Stimulated activated naive CD8-positive, alpha-beta T cell treated with anti-CD3 and anti-CD28 coated beads, Interleukin-15, amount 100 ng/mL, for 72 hours (primary cell): Measurements from ENCODE around the gene CDK17.
"Not testable (repeated sequence)": the region's sequence is repeated elsewhere in the genome, so short reads cannot be mapped to it uniquely, and the experiment has no call there.

ENCODE experiments used
- ATAC-seq: fragments of 150-1000 bp; cut with Tn5 transposase; 2 replicates; pipeline ENCODE4 v1.10.0; 2021; ENCODE audit warnings: mild to moderate bottlenecking, moderate library complexity
- DNase-seq, 2 donors: peaks; one replicate each; pipeline ENCODE4 v3.0.0; 2021 to 2022
- H3K27ac Mint-ChIP-seq, 2 donors: one replicate each; pipeline ENCODE4 v1.8.0; 2022; ENCODE audit warnings: mild to moderate bottlenecking in 2 of 2, mixed read lengths in 2 of 2, moderate library complexity in 2 of 2
- H3K27me3 Mint-ChIP-seq: one replicate; pipeline ENCODE4 v1.8.0; 2022; ENCODE audit warnings: mixed read lengths
- H3K4me1 Mint-ChIP-seq: one replicate; pipeline ENCODE4 v1.8.0; 2022; ENCODE audit warnings: mild to moderate bottlenecking, mixed read lengths
- H3K4me3 Mint-ChIP-seq, 2 donors: one replicate each; pipeline ENCODE4 v1.8.0; 2022; ENCODE audit warnings: mild to moderate bottlenecking in 2 of 2, mixed read lengths in 2 of 2, moderate library complexity in 1 of 2
- H3K9me3 Mint-ChIP-seq, 2 donors: one replicate each; pipeline ENCODE4 v1.8.0; 2022; ENCODE audit warnings: mixed read lengths in 2 of 2

CDK17 gene

GRCh38 chr12:96356831-96357230 lies 43.4 kb downstream of the CDK17 start:
- ATAC-seq (no peak), DNase-seq (no peak)
- Mint-ChIP-seq H3K27me3 (no peaks in the 10 kb centered on the region), H3K27ac (no peak overlapping the region), H3K4me1 (peaks cover 57% of the 10 kb centered on the region), H3K9me3 (no peaks in the 10 kb centered on the region), H3K4me3 (no peak overlapping the region)

DNA sequence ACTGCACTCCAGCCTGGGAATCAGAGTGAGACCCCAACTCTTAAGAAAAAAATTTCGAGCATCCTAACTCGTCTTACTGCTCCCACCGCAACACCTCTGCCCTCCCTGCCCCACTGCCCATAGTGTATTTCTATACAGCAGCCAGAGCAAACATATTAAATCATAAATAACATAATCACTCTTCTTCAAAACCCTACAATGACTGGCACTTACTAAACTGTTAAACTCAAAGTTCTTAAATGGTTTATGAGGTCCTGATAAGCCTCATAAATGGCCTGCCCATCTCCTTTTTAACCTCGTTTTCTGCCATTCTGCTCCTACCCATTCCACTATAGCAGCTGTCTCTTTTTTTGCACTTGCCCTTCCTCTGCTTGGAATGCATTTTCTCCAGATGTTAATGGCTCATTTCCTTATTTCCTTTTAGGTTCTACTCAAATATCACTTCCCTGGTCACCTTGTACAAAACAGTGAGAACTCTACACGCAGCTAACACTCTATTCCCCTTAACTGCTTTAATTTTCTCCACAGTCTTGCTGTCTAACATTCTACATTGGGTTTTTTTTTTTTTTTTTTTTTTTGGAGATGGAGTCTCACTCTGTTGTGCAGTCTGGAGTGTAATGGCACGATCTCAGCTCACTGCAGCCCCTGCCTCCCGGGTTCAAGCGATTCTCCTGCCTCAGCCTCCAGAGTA lies 45.2 kb downstream of the CDK17 start:
- no peaks in the 10 kb centered on the region for H3K27me3 Mint-ChIP-seq
- H3K9me3 Mint-ChIP-seq, result no peaks in the 10 kb centered on the region
- ATAC-seq (no peak), DNase-seq (no peak)
- H3K4me3 Mint-ChIP-seq, result no peak overlapping the region
- H3K27ac Mint-ChIP-seq, result no peak overlapping the region
- H3K4me1 Mint-ChIP-seq, result peaks cover 58% of the 10 kb centered on the region

DNA sequence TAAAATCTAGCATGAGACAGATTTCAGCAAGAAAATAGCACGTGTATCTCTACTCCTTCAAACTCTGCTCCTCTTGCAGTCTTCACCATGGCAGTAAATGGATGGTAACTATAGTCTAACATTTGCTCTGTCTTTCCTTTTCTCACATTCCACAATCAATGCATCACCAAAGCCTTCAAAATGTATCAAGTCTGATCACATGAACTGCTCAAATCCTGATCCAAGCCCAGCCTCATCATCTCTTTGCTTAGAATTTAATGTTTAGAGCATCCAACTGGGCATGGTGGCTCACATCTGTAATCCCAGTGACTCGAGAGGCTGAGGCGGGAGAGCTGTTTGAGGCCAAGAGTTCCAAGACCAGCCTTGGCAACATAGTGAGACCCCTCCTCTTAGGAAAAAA lies 45.9 kb downstream of the CDK17 start:
- Mint-ChIP-seq H3K9me3 (no peaks in the 10 kb centered on the region), H3K4me1 (peaks cover 55% of the 10 kb centered on the region), H3K27ac (no peak overlapping the region), H3K27me3 (no peaks in the 10 kb centered on the region), H3K4me3 (no peak overlapping the region)
- no peak for DNase-seq
- ATAC-seq, result no peak

DNA sequence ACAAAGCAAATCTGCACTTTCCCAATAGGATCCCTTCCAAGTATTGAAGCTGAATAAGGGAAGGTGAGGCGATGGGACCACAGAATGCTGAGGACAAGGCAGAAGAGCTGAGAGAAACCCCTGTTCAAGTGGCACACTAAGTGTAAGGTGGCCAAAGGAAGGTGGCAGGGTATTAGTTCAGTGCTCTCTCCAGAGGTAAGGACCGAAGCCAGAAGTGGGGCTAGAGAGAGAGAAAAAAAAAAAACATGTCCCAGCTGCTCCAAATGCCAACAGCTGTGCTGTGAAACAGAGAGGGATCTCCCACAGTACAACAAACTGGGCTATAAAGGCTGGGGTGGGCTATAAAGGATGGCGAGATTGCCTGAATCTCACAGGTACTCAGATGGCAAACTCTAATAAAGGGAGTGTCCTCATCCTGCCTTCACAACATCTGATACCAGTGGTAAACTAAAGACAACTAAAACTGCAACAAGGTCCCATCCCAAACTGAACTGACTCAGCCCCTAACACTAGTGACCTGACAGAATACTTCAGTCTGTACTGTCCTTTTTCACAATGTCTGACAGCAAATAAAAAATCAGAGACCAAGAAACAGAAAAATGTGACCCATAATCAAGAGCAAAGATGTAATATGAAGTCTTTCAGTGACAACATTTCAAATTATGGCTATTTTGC lies 47.9 kb downstream of the CDK17 start:
- peak; percentile 80 for ATAC-seq
- Mint-ChIP-seq H3K9me3 (no peaks in the 10 kb centered on the region), H3K4me3 (peak overlapping the region in 1 of 2 donors; percentile 24), H3K4me1 (peaks cover 68% of the 10 kb centered on the region), H3K27me3 (no peaks in the 10 kb centered on the region), H3K27ac (no peak overlapping the region)
- no peak for DNase-seq

DNA sequence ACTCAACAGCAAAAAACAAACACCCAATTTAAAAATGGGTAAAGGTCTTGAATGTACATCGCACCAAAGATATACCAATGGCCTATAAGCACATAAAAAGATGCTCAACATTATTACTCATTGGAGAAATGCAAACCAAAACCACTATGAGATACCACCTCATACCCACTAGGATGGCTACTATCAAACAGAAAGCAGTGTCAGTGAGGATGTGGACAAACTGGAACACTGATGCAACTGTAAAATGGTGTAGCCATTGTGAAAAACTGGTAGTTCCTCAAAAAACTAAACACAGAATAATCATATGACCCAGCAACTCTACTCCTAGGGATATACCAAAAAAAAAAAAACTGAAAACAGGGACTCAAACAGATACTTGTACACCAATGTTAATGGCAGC lies 49.3 kb downstream of the CDK17 start:
- Mint-ChIP-seq H3K4me3 (peak overlapping the region; percentile 38 to 43), H3K27me3 (no peaks in the 10 kb centered on the region), H3K9me3 (no peaks in the 10 kb centered on the region), H3K4me1 (peaks cover 72% of the 10 kb centered on the region), H3K27ac (peak overlapping the region; percentile 13 to 89)
- peak; percentile 97 for ATAC-seq
- DNase-seq, result peak in 1 of 2 donors; percentile 21

- Mint-ChIP-seq H3K27ac (peak overlapping the region; percentile 74 to 82), H3K4me3 (peak overlapping the region; percentile 61 to 69), H3K4me1 (peaks cover 69% of the 10 kb centered on the region), H3K9me3 (peaks cover 18 to 22% of the 10 kb centered on the region in 2 donors), H3K27me3 (no peaks in the 10 kb centered on the region)
- no peak for ATAC-seq
- no peak for DNase-seq
Observed at GRCh38 chr12:96347130-96347699, 53.0 kb downstream of the CDK17 start.

DNA sequence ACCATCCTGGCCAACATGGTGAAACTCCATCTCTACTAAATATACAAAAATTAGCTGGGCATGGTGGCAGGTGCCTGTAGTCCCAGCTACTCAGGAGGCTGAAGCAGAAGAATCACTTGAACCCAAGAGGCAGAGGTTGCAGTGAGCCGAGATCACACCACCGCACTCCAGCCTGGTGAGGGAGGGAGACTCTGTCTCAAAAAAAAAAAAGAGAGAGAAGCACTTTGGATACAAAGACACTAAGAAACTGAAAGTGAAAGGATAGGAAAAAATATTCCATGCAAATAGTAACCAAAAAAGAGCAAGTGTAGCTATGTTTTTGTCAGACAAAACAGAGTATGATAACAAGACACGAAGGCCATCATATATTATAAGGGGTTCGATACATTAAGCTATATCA lies 53.5 kb downstream of the CDK17 start:
- H3K4me1 Mint-ChIP-seq, result peaks cover 64% of the 10 kb centered on the region
- peak overlapping the region; percentile 61 to 69 for H3K4me3 Mint-ChIP-seq
- H3K27me3 Mint-ChIP-seq, DNase-seq, ATAC-seq: not testable (repeated sequence)
- peaks cover 18 to 22% of the 10 kb centered on the region in 2 donors for H3K9me3 Mint-ChIP-seq
- H3K27ac Mint-ChIP-seq, result peak overlapping the region in 1 of 2 donors; percentile 82

DNA sequence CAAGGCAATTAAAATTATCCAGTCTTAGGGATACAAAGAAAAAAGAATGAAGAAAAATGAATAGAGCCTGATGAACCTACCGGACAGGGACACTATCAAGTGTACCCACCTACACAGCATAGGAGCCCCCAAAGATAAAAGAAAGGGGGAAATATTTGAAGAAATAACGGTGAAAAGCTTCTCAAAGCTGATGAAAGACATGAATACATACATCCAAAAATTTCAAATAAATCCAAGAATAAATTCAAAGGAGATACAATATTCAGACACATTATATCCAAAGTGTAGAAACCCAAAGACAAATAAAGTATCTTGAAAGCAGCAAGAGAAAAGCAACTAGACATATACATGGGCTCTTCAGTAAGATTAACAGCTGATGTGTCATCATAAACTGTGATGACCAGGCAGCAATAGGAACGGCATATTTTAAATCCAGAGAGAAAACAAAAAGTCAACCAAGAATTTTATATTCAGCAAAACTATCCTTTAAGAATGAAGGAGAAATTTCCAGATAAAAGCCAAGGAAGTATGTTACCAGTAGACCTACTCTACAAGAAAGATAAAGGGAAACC lies 56.0 kb downstream of the CDK17 start:
- Mint-ChIP-seq H3K27me3 (no peaks in the 10 kb centered on the region), H3K27ac (no peak overlapping the region)

GRCh38 chr12:96343347-96343954 lies 56.8 kb downstream of the CDK17 start:
- H3K4me1 Mint-ChIP-seq, result peaks cover 56% of the 10 kb centered on the region
- peak in 1 of 2 donors; percentile 22 for DNase-seq
- H3K9me3 Mint-ChIP-seq, result peaks cover 18 to 22% of the 10 kb centered on the region in 2 donors
- no peak overlapping the region for H3K27ac Mint-ChIP-seq
- peak overlapping the region in 1 of 2 donors; percentile 24 for H3K4me3 Mint-ChIP-seq
- peak; percentile 98 for ATAC-seq
- H3K27me3 Mint-ChIP-seq, result no peaks in the 10 kb centered on the region

More for the DNA sequence above, 56.0 kb downstream of the CDK17 start:
- DNase-seq (no peak), ATAC-seq (no peak)
- peaks cover 56% of the 10 kb centered on the region for H3K4me1 Mint-ChIP-seq
- peaks cover 18 to 22% of the 10 kb centered on the region in 2 donors for H3K9me3 Mint-ChIP-seq
- no peak overlapping the region for H3K4me3 Mint-ChIP-seq

- not testable (repeated sequence) for DNase-seq, H3K27me3 Mint-ChIP-seq, H3K27ac Mint-ChIP-seq, ATAC-seq, H3K4me3 Mint-ChIP-seq
- Mint-ChIP-seq H3K9me3 (peaks cover 22 to 32% of the 10 kb centered on the region in 2 donors), H3K4me1 (peaks cover 46% of the 10 kb centered on the region)
Observed at GRCh38 chr12:96339666-96340065, 60.6 kb downstream of the CDK17 start.

GRCh38 chr12:96338852-96339471 lies 61.3 kb downstream of the CDK17 start:
- Mint-ChIP-seq H3K4me1 (peaks cover 51% of the 10 kb centered on the region), H3K27me3 (no peaks in the 10 kb centered on the region), H3K27ac (no peak overlapping the region), H3K4me3 (no peak overlapping the region), H3K9me3 (peaks cover 17 to 25% of the 10 kb centered on the region in 2 donors)
- DNase-seq, result no peak
- ATAC-seq, result no peak

DNA sequence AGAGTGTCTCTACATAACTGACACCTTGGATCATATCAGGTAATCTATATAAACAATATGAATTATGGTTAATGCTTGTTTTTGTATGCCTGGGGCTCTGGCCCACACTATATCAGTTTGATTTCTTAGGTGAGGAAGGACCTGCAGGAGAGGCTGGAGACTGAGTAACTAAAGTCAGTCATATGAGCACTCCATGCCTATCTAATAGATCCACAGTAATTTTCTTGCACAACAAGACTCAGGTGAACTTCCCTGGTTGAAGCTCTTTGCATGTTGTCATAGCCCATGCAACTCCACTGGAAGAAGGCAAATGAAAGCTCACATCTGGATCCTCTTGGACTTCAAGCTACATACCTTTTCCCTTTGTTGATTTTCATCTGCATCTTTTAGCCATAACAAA lies 62.3 kb downstream of the CDK17 start:
- Mint-ChIP-seq H3K27me3 (no peaks in the 10 kb centered on the region), H3K9me3 (peaks cover 12 to 16% of the 10 kb centered on the region in 2 donors), H3K4me3 (no peak overlapping the region), H3K27ac (no peak overlapping the region), H3K4me1 (peaks cover 45% of the 10 kb centered on the region)
- ATAC-seq (no peak), DNase-seq (no peak)

GRCh38 chr12:96336489-96336888 lies 63.8 kb downstream of the CDK17 start:
- H3K4me1 Mint-ChIP-seq, result peaks cover 41% of the 10 kb centered on the region
- no peak for DNase-seq
- H3K4me3 Mint-ChIP-seq, result no peak overlapping the region
- no peak for ATAC-seq
- peaks cover 12 to 16% of the 10 kb centered on the region in 2 donors for H3K9me3 Mint-ChIP-seq
- H3K27ac Mint-ChIP-seq, result no peak overlapping the region
- no peaks in the 10 kb centered on the region for H3K27me3 Mint-ChIP-seq

GRCh38 chr12:96335270-96335669 lies 65.0 kb downstream of the CDK17 start:
- Mint-ChIP-seq H3K27me3 (no peaks in the 10 kb centered on the region), H3K4me1 (peaks cover 38% of the 10 kb centered on the region), H3K4me3 (peak overlapping the region; percentile 50 to 58), H3K27ac (no peak overlapping the region), H3K9me3 (peaks cover 12 to 16% of the 10 kb centered on the region in 2 donors)
- DNase-seq (peak in 1 of 2 donors; percentile 14), ATAC-seq (peak; percentile 92)

- H3K4me1 Mint-ChIP-seq, result peaks cover 45% of the 10 kb centered on the region
- DNase-seq (no peak), ATAC-seq (no peak)
- no peaks in the 10 kb centered on the region for H3K27me3 Mint-ChIP-seq
- H3K27ac Mint-ChIP-seq, result no peak overlapping the region
- no peak overlapping the region for H3K4me3 Mint-ChIP-seq
- H3K9me3 Mint-ChIP-seq, result peaks cover 12 to 16% of the 10 kb centered on the region in 2 donors
Observed at GRCh38 chr12:96334502-96334901, 65.7 kb downstream of the CDK17 start.
